Heart left ventricle (tissue), 16 donors: ENCODE measurements around the gene FN3K. TPM values are rescaled to one million over a fixed set of nuclear protein-coding genes. Genes with fewer than 3 reads are reported as not detected.
A peak's percentile ranks its signal among the peaks of the same experiment; 100 is the strongest.
"Not testable (repeated sequence)": the region's sequence is repeated elsewhere in the genome, so short reads cannot be mapped to it uniquely, and the experiment has no call there.

ENCODE experiments used
- ATAC-seq, 4 donors: fragments of 200-7000 bp; cut with Tn5 transposase; one replicate each; pipeline ENCODE4 v1.9.1; 2020 to 2022; ENCODE audit warnings: moderate library complexity in 4 of 4, mild to moderate bottlenecking in 3 of 4, moderate number of reproducible peaks in 1 of 4
- DNase-seq, 5 donors: peaks; one replicate each; pipeline ENCODE4 v3.0.0-alpha.2; 2020
- H3K27ac ChIP-seq, 12 donors: fragments of 200-600 bp; sonication (generic) in 4 of 12; one replicate each; pipeline versions ENCODE4 v1.5.0 to v1.8.0; 2016 to 2022; ENCODE audit warnings: mild to moderate bottlenecking in 2 of 12
- H3K27me3 ChIP-seq, 9 donors: fragments of 200-600 bp; sonication (generic) in 2 of 9; one replicate each; pipeline versions ENCODE4 v1.5.1 to v1.8.0; 2016 to 2022; ENCODE audit warnings: mild to moderate bottlenecking in 3 of 9
- H3K36me3 ChIP-seq, 9 donors: fragments of 200-600 bp; sonication (generic) in 2 of 9; one replicate each; pipeline versions ENCODE4 v1.5.0 to v1.8.0; 2018 to 2022; ENCODE audit warnings: mild to moderate bottlenecking in 2 of 9
- H3K4me1 ChIP-seq, 12 donors: fragments of 200-600 bp; sonication (generic) in 4 of 12; one replicate each; pipeline versions ENCODE4 v1.5.0 to v1.8.0; 2016 to 2022; ENCODE audit warnings: mild to moderate bottlenecking in 3 of 12
- H3K4me3 ChIP-seq, 12 donors: fragments of 200-600 bp; sonication (generic) in 4 of 12; one replicate each; pipeline versions ENCODE4 v1.5.0 to v1.8.0; 2017 to 2022; ENCODE audit warnings: mild to moderate bottlenecking in 9 of 12, moderate library complexity in 4 of 12
- H3K9me3 ChIP-seq, 12 donors: fragments of 200-600 bp; sonication (generic) in 4 of 12; one replicate each; pipeline versions ENCODE4 v1.5.0 to v1.8.0; 2016 to 2022; ENCODE audit warnings: mild to moderate bottlenecking in 1 of 12
- POLR2A ChIP-seq, 2 donors: fragments of 450-650 bp; IDR thresholded peaks; one replicate each; pipeline ENCODE4 v1.6.1; 2017; ENCODE audit warnings: antibody characterized with exemption in 2 of 2, mild to moderate bottlenecking in 2 of 2, moderate library complexity in 2 of 2
- WGBS, 4 donors: extraction: QIAGEN DNeasy Blood & Tissue Kit in 2 of 4; methylation state at CpG; one replicate each; pipeline versions ENCODE4 v1.1.5 to v1.1.7; 2013 to 2018; 5-methylcytosine and 5-hydroxymethylcytosine counted together
- intact Hi-C, 10 donors: fragments of 100-400 bp; cut with DNase I; formaldehyde crosslinking; loops; one replicate each; pipeline versions ENCODE4 v1.11.1 to v1.14.2; 2022
- polyA plus RNA-seq, 2 donors: library from polyadenylated mRNA; stranded (reverse); fragments of 200-250 nt; gene quantifications; one replicate each; pipeline ENCODE4 v1.2.3, GENCODE V29; 2013
- total RNA-seq, 9 donors: library from RNA; depleted of rRNA in 2 of 9; stranded (reverse); fragments of >200 nt in 2 of 9; fragmentation: NEBNext Ultra II Directional in 3 of 9; extraction: Animal tissue kit (Norgen Biotek cat#: 25700) in 3 of 9; gene quantifications; one replicate each; pipeline versions ENCODE4 v1.1.0 to v1.2.4, GENCODE V29; 2016 to 2023
- TF ChIP-seq, protein P1 (sequence below), 12 donors: fragments of 200-600 bp; sonication (generic) in 4 of 12; IDR thresholded peaks; one replicate each; pipeline versions ENCODE4 v1.5.0 to v1.8.0; 2018 to 2022; ENCODE audit warnings: antibody characterized with exemption in 12 of 12, mild to moderate bottlenecking in 5 of 12
- donor health status: ischemic (EF 13 %, LVEDD 7.1; RV severe dilation, severe dysfunction).
- donor health status: healthy with polysubstance abuse.
- donor health status: DM: no; HTN: yes; CAD: no.
- donor health status: DM: no; HTN: no; CAD: no.
- donor health status: ischemic (EF 25% LVEDD 6.9; RV normal size, moderate dysfunction).
- donor health status: ischemic (EF 25% LVEDD 5.7; RV mildly dilated, moderate dysfunction).
- donor health status: healthy.
- donor health status: DM: yes; HTN: yes; CAD: no.
- donor health status: ischemic (EF 35%, LVEDD 5.7; RV mildly dilated, moderate dysfunction).
- donor health status: nonischemic (EF 11% LVEDD 7.7; RV severe dilation, severe dysfunction).
- donor health status: DM: yes; HTN: yes; CAD: no.
- donor health status: PGD.
- donor health status: ischemic (EF 29% LVEDD 5.4; RV normal size, mild dysfunction).
- donor health status: nonischemic (EF 23%, LVEDD 6.1; RV moderate dilation, normal function).

The FN3K gene
- total and polyA plus RNA-seq, 11 donors = 15.5 to 121 (median 69.4) TPM

DNA sequence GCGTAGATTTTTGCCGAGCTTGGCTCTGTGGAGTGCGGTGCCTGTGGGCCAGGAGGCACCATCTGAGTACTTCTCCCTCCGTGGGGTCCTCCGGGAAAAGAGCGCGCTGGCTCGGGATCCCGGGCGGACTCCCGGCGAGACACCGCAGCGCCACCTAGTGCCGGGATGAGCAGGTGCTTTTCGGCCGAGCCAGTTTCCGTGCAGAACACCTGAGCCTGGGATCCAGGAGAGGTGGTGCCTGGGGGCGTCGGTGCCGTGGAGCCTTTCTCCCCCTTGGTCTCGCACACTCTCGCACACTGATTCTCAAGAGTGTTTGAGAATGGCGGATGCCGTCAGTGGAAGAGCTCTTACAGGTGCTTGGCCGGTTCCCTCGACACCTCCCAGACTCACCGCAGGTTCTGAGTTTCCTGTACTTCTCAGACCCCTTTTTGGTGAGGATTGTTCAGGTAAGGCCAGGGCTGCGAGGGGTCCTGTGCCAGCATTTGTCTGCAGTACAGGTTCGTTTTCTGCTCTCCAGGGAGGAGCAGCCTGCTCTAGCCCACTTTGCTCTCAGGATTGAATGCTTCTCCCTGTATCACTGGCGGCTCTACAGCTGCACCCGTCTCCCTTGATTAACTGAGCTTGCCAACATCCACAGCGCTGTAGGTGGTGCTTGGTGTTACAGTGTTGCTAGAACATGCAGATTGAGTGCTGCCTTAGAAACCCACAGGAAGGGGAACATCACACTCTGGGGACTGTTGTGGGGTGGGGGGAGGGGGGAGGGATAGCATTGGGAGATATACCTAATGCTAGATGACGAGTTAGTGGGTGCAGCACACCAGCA is 39.8 kb downstream of the FN3K start:
- no peak overlapping the region for H3K27ac ChIP-seq
- intact Hi-C loops = loop anchor here in 4 of 10 donors (5.0 to 10.0 kb wide), 2 partner anchors 420 to 423 kb away; partner anchors contain the start of gene TEX19 (in 1 of the 4)
- H3K4me1 ChIP-seq = peaks cover 0 to 8% (median 0%) of the 10 kb centered on the region in 12 donors
- peaks cover 0 to 32% (median 19%) of the 10 kb centered on the region in 9 donors for H3K36me3 ChIP-seq
- peak in 4 of 5 donors; percentile 63 to 83 (median 70) for DNase-seq
- no peak overlapping the region for H3K4me3 ChIP-seq
- WGBS, 4 donors = 32 to 41% (median 37%) methylated on average over 32 to 34 of the region's 34 CpGs
- H3K27me3 ChIP-seq = no peaks in the 10 kb centered on the region
- TF ChIP-seq, protein P1, sequence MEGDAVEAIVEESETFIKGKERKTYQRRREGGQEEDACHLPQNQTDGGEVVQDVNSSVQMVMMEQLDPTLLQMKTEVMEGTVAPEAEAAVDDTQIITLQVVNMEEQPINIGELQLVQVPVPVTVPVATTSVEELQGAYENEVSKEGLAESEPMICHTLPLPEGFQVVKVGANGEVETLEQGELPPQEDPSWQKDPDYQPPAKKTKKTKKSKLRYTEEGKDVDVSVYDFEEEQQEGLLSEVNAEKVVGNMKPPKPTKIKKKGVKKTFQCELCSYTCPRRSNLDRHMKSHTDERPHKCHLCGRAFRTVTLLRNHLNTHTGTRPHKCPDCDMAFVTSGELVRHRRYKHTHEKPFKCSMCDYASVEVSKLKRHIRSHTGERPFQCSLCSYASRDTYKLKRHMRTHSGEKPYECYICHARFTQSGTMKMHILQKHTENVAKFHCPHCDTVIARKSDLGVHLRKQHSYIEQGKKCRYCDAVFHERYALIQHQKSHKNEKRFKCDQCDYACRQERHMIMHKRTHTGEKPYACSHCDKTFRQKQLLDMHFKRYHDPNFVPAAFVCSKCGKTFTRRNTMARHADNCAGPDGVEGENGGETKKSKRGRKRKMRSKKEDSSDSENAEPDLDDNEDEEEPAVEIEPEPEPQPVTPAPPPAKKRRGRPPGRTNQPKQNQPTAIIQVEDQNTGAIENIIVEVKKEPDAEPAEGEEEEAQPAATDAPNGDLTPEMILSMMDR (IDR thresholded peaks at IDR 0.05) = peak; percentile 77 to 92 (median 84)
- TF ChIP-seq POLR2A (IDR thresholded peaks at IDR 0.05) = no peak
- H3K9me3 ChIP-seq = no peaks in the 10 kb centered on the region
- ATAC-seq = peak in 3 of 4 donors; percentile 49 to 58 (median 54)

DNA sequence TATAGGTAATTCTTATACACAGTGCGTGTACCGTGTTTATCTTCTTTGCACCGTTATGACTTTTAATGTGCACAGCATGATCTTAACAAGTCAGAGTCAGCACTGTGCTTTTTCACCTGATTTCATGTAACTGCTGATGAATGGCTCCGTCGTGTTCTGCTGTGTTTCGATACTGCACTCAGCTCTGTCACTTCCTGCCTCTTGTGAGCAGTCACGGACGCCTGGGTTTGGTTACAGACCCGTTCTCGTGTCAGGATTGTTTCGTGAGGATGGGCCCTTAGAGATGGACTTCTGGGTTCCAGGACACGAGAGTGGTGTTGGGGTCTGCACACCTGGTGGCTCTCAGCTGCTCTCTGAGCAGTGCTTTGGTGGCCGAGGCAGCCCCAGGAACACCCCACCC is 41.0 kb downstream of the FN3K start:
- no peaks in the 10 kb centered on the region for H3K9me3 ChIP-seq
- DNase-seq (no peak), ATAC-seq (no peak)
- no peaks in the 10 kb centered on the region for H3K27me3 ChIP-seq
- whole genome bisulfite sequencing, 4 donors = 94 to 95% (median 95%) methylated on average over 13 of the region's 13 CpGs
- no peak overlapping the region for H3K4me3 ChIP-seq
- intact Hi-C loops = loop anchor here in 4 of 10 donors (5.0 to 10.0 kb wide), 2 partner anchors 422 to 424 kb away; partner anchors contain the start of gene TEX19 (in 1 of the 4)
- TF ChIP-seq, protein P1 (IDR thresholded peaks at IDR 0.05) = no peak
- no peak for TF ChIP-seq POLR2A (IDR thresholded peaks at IDR 0.05)
- H3K4me1 ChIP-seq = peaks cover 0 to 8% (median 0%) of the 10 kb centered on the region in 12 donors
- H3K27ac ChIP-seq = no peak overlapping the region
- peaks cover 0 to 25% (median 14%) of the 10 kb centered on the region in 9 donors for H3K36me3 ChIP-seq

DNA sequence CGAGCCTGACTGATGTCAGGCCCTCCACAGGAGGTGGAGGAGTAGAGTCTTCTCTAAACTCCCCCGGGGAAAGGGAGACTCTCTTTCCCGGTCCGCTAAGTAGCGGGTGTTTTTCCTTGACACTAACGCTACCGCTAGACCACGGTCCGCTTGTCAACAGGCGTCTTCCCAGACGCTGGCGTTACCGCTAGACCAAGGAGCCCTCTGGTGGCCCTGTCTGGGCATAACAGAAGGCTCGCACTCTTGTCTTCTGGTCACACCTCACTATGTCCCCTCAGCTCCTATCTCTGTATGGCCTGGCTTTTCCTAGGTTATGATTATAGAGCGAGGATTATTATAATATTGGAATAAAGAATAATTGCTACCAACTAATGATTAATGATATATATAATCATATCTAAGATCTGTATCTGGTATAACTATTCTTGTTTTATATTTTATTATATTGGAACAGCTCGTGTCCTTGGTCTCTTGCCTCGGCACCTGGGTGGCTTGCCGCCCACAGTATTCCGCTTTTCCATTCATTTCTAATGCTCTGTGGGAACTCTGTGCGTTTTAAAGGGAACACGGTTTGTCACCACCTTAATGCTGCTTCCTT is 42.5 kb downstream of the FN3K start:
- TF ChIP-seq, protein P1 (IDR thresholded peaks at IDR 0.05) = peak in 10 of 12 donors; percentile 18 to 46 (median 36)
- intact Hi-C loops = loop anchor here in 4 of 10 donors (5.0 to 10.0 kb wide), 2 partner anchors 423 to 426 kb away; partner anchors contain the start of gene TEX19 (in 1 of the 4)
- not testable (repeated sequence) for DNase-seq, H3K9me3 ChIP-seq, H3K27me3 ChIP-seq, H3K27ac ChIP-seq, H3K4me3 ChIP-seq, ATAC-seq
- WGBS, 4 donors = 69 to 82% (median 69%) methylated on average over 21 of the region's 21 CpGs
- Histone ChIP-seq H3K4me1 (peaks cover 0 to 17% (median 7%) of the 10 kb centered on the region in 12 donors), H3K36me3 (peaks cover 0 to 21% (median 7%) of the 10 kb centered on the region in 9 donors)

DNA sequence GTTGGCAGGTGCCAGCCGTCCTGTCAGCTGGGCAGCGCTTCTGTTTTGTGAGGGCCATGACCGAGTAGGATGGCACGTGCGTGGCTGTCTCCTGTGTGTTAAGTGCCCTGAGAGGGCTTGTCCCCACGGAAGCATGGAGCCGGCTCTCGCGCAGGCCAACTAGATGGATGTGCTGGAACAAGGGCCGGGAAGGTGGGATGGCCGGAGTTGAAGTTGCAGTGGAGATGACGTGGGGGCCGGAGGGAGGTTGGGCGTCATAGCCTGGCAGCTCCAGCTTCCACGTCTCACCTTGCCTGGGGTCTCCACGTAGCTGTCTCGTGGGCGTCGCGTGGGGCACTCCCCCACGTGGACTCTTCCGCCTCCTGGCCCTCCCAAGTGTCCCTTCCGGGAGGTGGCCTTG is 44.1 kb downstream of the FN3K start:
- H3K9me3 ChIP-seq = no peaks in the 10 kb centered on the region
- H3K36me3 ChIP-seq = peaks cover 0 to 31% (median 14%) of the 10 kb centered on the region in 9 donors
- no peak overlapping the region for H3K27ac ChIP-seq
- H3K4me3 ChIP-seq = no peak overlapping the region
- intact Hi-C loops = loop anchor here in 4 of 10 donors (5.0 to 10.0 kb wide), 2 partner anchors 425 to 427 kb away; partner anchors contain the start of gene TEX19 (in 1 of the 4)
- ATAC-seq = no peak
- H3K27me3 ChIP-seq = no peaks in the 10 kb centered on the region
- WGBS, 4 donors = 86 to 91% (median 89%) methylated on average over 20 to 23 of the region's 23 CpGs
- H3K4me1 ChIP-seq = peaks cover 0 to 17% (median 7%) of the 10 kb centered on the region in 12 donors
- DNase-seq = no peak
- TF ChIP-seq POLR2A (IDR thresholded peaks at IDR 0.05) = no peak
- TF ChIP-seq, protein P1 (IDR thresholded peaks at IDR 0.05) = no peak
